Measurements from ENCODE around the gene SDE2.
"Not testable (repeated sequence)": the region's sequence is repeated elsewhere in the genome, so short reads cannot be mapped to it uniquely, and the experiment has no call there.

SDE2 gene

DNA sequence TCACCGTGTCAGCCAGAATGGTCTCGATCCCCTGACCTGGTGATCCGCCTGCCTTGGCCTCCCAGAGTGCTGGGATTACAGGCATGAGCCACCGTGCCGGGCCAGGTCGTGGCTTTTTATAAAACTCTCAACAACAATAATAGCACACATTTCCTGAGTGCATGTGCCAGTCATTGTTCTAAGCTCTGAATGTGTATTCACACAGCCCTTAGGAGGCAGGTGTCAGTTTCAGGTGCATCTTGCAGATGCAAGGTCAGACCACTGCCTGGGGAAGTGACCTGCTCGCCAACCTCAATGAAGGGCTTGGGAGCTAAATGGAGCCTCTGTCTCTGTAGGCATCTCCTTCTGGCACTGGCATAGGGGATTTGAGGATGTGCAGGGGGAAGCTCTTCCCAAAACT is 56.6 kb downstream of the SDE2 start:
- no peak for DNase-seq (ENCODE audit: low spot score)

DNA sequence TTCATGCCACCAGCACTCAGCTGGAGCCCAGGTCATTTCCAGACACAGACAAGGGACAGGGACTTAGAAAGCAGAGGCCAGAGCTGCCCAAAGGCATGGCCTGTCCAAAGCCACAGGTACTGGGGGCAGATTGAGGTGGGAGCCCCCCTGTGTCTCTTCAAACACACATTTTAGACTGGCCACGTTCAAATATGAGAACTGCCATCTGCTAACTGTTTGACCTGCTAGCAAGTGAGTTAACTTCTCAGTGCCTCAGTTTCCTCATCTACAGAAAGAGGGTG is 57.3 kb downstream of the SDE2 start:
- DNase-seq (ENCODE audit: low spot score): no peak

DNA sequence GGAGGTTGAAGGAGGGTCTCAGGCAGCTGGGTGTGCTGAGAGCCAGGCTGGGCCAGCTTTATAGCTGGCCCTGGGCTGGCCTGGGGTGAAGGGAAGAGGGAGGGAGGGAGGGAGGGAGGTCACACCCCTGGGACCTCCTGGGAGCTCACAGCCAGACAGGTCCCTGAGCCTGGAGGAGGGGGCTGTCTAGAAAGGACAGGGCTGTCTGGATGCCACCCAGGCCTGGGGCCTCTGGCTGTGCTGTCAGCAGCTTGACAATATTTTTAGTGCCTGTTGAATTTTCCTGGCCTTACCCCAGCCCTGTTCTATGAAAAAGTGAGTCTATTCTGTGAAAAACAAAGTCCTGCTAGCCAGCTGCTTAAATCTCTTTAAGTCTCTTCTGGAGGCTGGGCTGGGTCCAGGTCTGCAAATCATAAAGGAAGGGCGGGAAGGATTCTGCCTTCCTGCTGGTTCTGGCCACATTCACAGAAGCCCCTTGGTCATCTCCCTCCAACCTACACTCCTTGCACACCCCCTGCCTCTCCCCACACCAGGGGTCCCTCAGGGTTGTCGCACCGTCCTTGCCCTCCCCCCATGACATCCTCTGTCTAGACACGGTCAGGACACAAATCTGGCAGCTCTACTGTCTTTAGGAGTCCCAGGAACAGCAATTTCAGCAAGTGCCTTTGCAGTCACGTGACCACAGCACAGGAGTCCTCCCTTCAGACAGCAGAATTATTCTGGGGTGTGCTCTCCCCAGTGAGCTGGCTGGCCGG is 57.8 kb downstream of the SDE2 start, which contains the start of gene LEFTY2:
Gene LEFTY2, minus strand, starts transcription at position 34 of the 755 bp plus-strand sequence. CDS start 80 bp downstream, outside the sequence.
- no peak for DNase-seq (ENCODE audit: low spot score)

DNA sequence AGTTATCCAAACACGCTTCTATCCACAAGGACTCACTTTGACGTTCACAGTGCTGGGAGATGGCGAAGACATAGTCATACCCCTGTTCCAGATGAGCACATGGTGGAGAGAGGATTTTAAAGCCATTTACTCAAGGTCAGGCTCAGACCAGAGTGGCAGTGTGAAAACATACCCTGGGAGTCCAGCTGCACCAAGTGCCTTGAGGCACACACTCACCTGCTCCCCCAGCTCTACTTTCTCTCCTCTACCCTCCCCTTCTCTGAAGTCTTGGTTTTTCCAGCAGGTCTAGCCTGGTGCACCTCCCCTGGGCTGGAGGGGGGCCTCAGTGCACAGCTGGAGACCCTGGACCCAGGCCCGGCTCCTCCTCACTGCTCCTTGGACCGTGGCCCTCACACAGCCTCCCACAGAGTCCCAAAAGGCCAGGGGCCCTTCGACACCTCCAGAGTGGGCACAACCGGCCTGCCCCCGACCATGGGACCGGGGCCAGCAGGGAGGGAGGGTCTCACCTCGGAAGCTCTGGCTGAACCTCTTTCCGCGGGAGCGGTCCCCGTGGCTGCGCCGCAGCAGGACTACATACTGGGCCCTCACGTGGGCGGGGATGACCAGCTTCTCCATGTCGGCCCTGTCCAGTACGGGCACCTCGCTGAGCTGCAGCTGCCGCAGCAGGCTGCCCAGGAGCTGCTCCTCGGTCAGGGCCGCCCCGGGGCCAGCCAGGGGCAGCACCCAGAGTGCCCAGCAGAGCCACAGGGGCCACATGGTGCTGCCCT is 58.6 kb downstream of the SDE2 start:
- no peak for DNase-seq (ENCODE audit: low spot score)

DNA sequence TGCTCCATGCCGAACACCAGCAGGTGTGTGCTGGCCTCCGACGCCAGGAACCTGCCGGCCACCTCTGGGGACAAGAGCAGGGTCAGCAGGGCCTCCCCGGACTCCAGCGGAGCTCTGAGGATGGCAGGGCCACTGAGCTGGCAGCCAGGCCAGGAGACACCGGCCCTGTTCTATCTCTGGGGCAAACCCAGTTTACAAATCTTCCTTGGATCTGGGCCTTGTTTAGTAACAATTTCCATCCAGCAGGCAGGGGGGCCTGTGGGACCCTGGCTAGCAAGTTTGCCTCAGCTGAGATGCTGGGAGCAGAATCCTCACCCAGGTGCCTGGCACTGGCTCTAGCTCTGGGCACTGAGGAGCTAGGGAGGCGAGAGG is 59.2 kb downstream of the SDE2 start:
- DNase-seq (ENCODE audit: low spot score): not testable (repeated sequence)

DNA sequence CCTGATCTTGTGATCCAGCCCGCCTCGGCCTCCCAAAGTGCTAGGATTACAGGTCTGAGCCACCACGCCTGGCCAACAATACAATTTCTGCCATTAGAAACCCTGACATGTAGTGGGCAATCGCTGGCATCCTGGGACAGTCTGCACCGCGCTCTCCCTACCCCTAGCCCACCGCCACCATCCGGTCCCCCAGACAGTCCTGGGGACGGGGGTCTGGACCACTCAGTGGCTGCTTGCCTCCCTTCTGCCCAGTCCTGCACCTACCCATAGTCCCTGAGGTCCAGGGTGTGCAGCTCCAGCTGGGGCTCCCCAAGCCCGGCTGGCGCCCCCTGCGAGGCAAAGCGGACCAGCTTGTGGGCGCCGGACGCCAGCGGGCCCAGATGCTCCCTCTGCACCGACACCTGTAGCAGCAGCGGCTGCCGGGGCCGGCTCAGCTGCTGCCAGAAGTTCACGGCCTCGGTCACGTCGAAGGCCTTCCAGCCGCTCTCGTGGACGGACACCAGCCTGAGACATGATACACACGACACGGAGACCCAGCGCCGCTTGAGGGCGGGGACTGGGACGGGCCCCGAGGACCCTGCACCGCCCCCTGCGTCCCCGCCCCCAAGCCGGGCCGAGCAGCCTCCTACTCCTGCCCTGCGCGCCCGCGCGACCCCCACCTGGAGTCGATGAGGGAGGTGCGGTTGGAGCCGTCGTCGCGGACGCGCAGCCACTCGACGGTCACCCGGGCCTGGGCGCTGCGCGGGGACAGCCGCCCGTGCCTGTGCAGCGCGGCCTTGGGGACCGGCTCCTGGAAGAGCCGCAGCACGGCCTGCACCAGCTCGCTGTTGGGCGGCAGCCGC is 59.8 kb downstream of the SDE2 start:
- DNase-seq (ENCODE audit: low spot score): not testable (repeated sequence)

DNA sequence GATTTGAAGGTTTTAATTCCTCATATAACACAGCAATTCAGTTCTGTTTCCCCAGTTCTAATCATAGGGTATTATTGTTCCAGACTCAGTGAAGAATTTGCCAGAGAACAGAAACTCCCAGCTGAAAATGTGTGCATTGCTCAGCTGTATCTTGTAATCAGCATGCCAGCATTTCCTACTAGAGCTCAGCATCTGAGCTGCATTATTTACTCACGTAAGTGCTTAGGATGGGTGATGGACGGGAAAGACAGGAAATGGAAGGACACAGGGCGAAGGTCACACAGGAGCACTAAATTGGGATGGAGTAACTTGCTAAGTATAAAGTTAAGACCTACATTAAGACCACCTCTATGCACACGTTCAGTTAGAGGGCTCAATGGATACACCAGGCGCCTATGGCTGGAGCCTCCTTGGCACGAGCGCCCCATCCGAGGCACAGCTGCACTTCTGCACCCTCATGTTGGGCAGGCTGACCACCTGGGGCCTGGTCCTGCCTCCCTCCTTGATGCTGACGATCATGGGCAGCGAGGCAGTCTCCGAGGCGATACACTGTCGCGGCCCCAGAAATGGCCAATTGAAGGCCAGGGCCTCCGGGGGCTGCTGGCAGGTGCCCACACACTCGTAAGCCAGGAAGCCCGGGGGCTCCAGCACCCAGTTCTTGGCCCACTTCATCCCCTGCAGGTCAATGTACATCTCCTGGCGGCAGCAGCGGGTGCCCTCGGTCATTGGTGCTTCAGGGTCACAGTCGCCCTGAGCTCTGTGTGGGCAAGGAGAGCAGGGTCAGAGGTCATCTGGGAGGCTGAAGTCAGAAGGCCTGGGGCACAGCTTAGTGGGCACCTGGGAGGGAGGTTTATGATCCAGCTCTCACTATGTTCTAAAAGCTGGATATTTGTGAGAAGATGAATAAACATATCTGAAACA is 61.8 kb downstream of the SDE2 start:
- no peak for DNase-seq (ENCODE audit: low spot score)

DNA sequence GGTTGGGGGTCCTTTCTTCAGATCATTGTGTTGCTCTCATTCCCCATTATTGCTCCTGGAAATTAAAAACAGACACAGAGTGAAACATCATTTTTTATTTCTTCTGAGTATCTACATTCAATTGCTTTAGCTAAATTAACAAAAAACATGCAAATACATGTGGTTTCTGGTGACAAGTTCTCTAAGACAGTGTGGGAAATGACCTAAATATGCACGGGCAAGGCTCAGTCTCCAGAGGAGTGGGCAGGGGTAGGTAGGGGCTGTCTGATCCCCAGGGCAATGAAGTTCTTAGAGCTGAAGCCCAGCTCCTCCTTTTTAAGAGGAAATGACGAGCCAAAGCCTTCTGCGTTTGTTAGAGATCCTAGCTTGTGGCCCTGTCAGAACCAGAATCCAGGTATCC is 62.6 kb downstream of the SDE2 start:
- no peak for DNase-seq (ENCODE audit: low spot score)

DNA sequence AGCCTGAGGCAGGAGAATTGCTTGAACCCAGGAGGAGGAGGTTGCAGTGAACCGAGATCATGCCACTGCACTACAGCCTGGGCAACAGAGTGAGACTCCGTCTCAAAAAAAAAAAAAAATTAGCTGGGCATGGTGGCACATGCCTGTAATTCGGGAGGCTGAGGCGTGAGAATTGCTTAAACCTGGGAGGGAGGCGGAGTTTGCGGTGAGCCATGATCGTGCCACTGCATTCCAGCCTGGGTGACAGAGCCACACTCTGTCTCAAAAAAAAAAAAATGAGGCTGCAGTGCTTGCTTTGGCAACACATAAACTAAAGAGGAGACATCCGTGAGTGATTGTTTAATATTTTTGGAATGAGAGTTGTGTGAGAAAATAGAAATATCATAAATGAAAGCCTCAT is 63.1 kb downstream of the SDE2 start:
- not testable (repeated sequence) for DNase-seq (ENCODE audit: low spot score)

DNA sequence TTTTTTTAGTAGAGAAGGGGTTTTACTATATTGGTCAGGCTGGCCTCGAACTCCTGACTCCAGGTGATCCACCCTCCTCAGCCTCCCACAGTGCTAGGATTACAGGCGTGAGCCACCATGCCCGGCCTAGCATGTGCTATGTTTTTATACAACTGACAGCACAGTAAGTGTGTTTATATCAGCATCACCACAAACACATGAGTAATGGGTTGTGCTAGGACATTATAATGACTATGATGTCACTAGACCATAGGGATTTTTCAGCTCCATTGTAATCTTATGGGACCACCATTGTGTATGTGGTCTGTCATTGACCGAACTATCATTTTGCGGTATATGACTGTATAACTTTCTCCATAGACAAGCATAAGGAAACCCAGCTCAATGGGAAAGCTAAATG is 64.4 kb downstream of the SDE2 start:
- no peak for DNase-seq (ENCODE audit: low spot score)

DNA sequence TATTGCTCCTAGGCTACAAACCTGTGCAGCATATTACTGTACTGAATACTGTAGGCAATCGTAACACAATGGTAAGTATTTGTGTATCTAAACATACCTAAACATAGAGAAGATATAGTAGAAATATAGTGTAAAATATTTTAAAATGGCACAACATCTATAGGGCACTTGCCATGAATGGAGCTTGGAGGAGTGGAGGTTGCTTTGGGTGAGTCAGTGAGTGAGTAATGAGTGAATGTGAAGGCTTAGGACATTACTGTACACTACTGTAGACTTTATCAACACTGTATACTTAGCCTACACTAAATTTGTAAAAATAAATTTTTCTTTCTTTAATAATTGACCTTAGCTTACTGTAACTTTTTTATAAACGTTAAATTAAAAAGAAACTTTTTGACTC is 66.1 kb downstream of the SDE2 start:
- no peak for DNase-seq (ENCODE audit: low spot score)
